ENCODE data around the gene FHOD3. TPM values are rescaled to one million over a fixed set of nuclear protein-coding genes. Genes with fewer than 3 reads are reported as not detected.

Gene FHOD3
- total and polyA plus RNA-seq, 9 of the 15 experiments (the other 6 are each of a cell fraction or from before 2014, with no cell fraction given) = 0.11 TPM; not detected in 8

DNA sequence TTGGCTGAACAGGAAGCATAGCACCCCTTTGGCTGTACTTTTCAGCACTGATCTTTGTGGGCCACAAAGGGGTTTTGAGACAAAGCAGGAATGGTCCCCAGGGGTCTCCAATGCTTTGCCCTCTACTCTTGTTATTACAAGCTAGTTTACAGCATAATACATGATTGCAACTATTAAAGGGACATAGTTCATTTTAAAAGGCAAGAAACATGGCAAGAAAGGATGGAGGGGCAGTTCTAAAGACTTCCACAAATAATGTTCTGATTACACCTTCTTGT lies 196.6 kb downstream of the FHOD3 start (continued):
- TF ChIP-seq ZNF239 (CRISPR knock-in tag; IDR thresholded peaks at IDR 0.05) = no peak

DNA sequence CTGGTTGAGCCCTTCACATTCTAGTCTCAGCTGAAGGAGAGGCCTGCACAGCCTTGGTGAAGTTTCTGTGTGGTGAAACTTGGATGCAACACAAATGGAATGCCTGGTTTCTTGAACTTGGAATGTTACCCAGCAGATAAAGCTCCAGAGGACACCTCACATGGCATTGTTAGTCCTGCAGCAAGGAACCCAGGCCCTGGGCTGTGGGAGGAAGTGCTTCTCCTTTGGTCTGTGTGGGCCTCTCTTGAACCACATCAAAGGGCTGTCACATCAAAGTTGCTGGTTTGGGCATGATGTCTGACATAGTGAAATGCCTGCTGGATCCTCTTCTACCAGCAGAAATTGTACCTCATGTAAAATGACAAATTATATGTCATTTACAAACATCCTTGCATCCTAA lies 198.5 kb downstream of the FHOD3 start:
- ChIA-PET CTCF (ENCODE audit: low intra/inter-chr PET ratio) (no interaction called here), POLR2A (no interaction called here)
- Histone ChIP-seq H3K9ac (ENCODE audit: insufficient read depth in 1 of 2, low read depth in 2 of 2, low read length in 2 of 2) (no peak overlapping the region), H2AFZ (ENCODE audit: low read depth, low read length) (no peak overlapping the region), H3K9me1 (ENCODE audit: control insufficient read depth, insufficient read depth, low read length) (no peaks in the 10 kb centered on the region), H3K36me3 (ENCODE audit: control insufficient read depth, insufficient read depth, low read length) (no peaks in the 10 kb centered on the region), H3K9me3 (replicated peaks; ENCODE audit: control insufficient read depth, insufficient read depth, low read depth, low read length) (no peaks in the 10 kb centered on the region), H3K4me3 (no peak overlapping the region), H3K27me3 (ENCODE audit: control insufficient read depth in 2 of 2, insufficient read depth in 2 of 2, low read length in 2 of 2) (0 out of 5 replicates have a peak, but pooled peaks cover 0 to 7% of the 10 kb centered on the region in 2 experiments), H3K4me1 (replicated peaks in 1 of 2; ENCODE audit: control insufficient read depth in 2 of 2, insufficient read depth in 2 of 2, low read length in 2 of 2) (no peaks in the 10 kb centered on the region), H3K27ac (ENCODE audit: extremely low read depth, low read depth, low read length) (no peak overlapping the region), H4K20me1 (replicated peaks; ENCODE audit: control insufficient read depth, insufficient read depth, low read length) (no peaks in the 10 kb centered on the region), H3K79me2 (ENCODE audit: control insufficient read depth, insufficient read depth, low read length) (no peaks in the 10 kb centered on the region), H3K4me2 (ENCODE audit: insufficient read depth, low read length) (no peak overlapping the region)
- FAIRE-seq (no peak), ATAC-seq (no peak), DNase-seq (ENCODE audit: extremely low read depth in 1 of 4, low spot score in 3 of 4) (no peak)
- TF ChIP-seq, protein P1, sequence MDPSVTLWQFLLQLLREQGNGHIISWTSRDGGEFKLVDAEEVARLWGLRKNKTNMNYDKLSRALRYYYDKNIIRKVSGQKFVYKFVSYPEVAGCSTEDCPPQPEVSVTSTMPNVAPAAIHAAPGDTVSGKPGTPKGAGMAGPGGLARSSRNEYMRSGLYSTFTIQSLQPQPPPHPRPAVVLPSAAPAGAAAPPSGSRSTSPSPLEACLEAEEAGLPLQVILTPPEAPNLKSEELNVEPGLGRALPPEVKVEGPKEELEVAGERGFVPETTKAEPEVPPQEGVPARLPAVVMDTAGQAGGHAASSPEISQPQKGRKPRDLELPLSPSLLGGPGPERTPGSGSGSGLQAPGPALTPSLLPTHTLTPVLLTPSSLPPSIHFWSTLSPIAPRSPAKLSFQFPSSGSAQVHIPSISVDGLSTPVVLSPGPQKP (CRISPR knock-in tag; IDR thresholded peaks at IDR 0.05) = no peak
- TF ChIP-seq KAT2B (IDR thresholded peaks at IDR 0.05; ENCODE audit: low read depth, low read length) = no peak
- TF ChIP-seq ZBTB1 (CRISPR knock-in tag; IDR thresholded peaks at IDR 0.05; ENCODE audit: borderline replicate concordance, low read depth) = no peak
- no peak for TF ChIP-seq ZNF75A (CRISPR knock-in tag; IDR thresholded peaks at IDR 0.05)
- TF ChIP-seq, protein P2, sequence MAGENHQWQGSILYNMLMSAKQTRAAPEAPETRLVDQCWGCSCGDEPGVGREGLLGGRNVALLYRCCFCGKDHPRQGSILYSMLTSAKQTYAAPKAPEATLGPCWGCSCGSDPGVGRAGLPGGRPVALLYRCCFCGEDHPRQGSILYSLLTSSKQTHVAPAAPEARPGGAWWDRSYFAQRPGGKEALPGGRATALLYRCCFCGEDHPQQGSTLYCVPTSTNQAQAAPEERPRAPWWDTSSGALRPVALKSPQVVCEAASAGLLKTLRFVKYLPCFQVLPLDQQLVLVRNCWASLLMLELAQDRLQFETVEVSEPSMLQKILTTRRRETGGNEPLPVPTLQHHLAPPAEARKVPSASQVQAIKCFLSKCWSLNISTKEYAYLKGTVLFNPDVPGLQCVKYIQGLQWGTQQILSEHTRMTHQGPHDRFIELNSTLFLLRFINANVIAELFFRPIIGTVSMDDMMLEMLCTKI (IDR thresholded peaks at IDR 0.05; ENCODE audit: partially characterized antibody) = no peak
- no peak for TF ChIP-seq MAFG (tag; conservative IDR thresholded peaks at IDR 0.05)
- TF ChIP-seq LARP7 (IDR thresholded peaks at IDR 0.05) = no peak
- TF ChIP-seq, protein P3, sequence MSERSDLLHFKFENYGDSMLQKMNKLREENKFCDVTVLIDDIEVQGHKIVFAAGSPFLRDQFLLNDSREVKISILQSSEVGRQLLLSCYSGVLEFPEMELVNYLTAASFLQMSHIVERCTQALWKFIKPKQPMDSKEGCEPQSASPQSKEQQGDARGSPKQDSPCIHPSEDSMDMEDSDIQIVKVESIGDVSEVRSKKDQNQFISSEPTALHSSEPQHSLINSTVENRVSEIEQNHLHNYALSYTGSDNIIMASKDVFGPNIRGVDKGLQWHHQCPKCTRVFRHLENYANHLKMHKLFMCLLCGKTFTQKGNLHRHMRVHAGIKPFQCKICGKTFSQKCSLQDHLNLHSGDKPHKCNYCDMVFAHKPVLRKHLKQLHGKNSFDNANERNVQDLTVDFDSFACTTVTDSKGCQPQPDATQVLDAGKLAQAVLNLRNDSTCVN (CRISPR knock-in tag; IDR thresholded peaks at IDR 0.05) = no peak
- TF ChIP-seq ZNF589 (CRISPR knock-in tag; IDR thresholded peaks at IDR 0.05; ENCODE audit: low read depth) = no peak
- no peak for TF ChIP-seq MECOM (CRISPR knock-in tag; IDR thresholded peaks at IDR 0.05)
- TF ChIP-seq ARHGAP35 (IDR thresholded peaks at IDR 0.05; ENCODE audit: partially characterized antibody) = no peak
- TF ChIP-seq ZNF121 (CRISPR knock-in tag; conservative IDR thresholded peaks at IDR 0.05) = no peak
- TF ChIP-seq, protein P4, sequence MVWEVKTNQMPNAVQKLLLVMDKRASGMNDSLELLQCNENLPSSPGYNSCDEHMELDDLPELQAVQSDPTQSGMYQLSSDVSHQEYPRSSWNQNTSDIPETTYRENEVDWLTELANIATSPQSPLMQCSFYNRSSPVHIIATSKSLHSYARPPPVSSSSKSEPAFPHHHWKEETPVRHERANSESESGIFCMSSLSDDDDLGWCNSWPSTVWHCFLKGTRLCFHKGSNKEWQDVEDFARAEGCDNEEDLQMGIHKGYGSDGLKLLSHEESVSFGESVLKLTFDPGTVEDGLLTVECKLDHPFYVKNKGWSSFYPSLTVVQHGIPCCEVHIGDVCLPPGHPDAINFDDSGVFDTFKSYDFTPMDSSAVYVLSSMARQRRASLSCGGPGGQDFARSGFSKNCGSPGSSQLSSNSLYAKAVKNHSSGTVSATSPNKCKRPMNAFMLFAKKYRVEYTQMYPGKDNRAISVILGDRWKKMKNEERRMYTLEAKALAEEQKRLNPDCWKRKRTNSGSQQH (CRISPR knock-in tag; IDR thresholded peaks at IDR 0.05) = no peak
- no peak for TF ChIP-seq EWSR1 (IDR thresholded peaks at IDR 0.05; ENCODE audit: borderline replicate concordance, low read depth, partially characterized antibody)
- TF ChIP-seq, protein P5, sequence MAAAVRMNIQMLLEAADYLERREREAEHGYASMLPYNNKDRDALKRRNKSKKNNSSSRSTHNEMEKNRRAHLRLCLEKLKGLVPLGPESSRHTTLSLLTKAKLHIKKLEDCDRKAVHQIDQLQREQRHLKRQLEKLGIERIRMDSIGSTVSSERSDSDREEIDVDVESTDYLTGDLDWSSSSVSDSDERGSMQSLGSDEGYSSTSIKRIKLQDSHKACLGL (CRISPR knock-in tag; IDR thresholded peaks at IDR 0.05; ENCODE audit: borderline replicate concordance, poor library complexity, severe bottlenecking) = no peak
- in situ Hi-C loops (cut with MboI) = no loop called here
- intact Hi-C loops (cut with micrococcal nuclease) = no loop called here
- BruUV-seq (replicated peaks) = no TSS peak

Data from K562 (cell line).